ENCODE data around the gene VDR. TPM values are rescaled to one million over a fixed set of nuclear protein-coding genes. Genes with fewer than 3 reads are reported as not detected.

VDR gene
- polyA plus RNA-seq, 3 donors = 6.0 to 14.8 (median 12.8) TPM

DNA sequence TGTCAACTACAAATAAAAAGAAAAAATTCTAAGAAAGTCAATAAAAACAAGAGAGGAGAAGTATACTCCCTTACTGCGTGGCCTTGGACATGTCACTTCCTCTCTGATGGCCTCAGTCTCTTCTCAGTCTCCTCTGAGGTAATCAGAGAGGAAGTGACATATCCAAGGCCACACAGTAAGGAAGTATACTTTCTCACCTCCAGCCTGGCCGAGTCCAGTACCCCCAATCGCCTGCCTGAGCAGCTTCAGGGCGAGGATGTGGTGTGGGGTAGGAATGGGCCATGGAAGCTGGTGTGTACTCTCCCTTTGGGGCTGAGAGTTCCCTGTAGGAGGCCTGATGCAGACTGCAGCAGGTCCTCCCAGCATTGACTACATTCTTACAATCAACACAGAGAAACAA is 15.8 kb downstream of the VDR start:
- Mint-ChIP-seq H3K4me3 (peak overlapping the region; percentile 16 to 35), H3K4me1 (peaks cover 47% of the 10 kb centered on the region), H3K27ac (peak overlapping the region; percentile 95 to 97 (median 96)), H3K36me3 (peaks cover 54 to 59% of the 10 kb centered on the region in 2 donors), H3K27me3 (ENCODE audit: low read depth in 3 of 3) (peaks cover 0 to 4% (median 1%) of the 10 kb centered on the region in 3 donors), H3K9me3 (peaks cover 0 to 3% (median 0%) of the 10 kb centered on the region in 7 donors)
- H3K27me3 ChIP-seq (ENCODE audit: control insufficient read depth in 2 of 2, insufficient read depth in 2 of 2, low read length in 2 of 2) = no peaks in the 10 kb centered on the region
- H3K9ac ChIP-seq (ENCODE audit: insufficient read depth, low read length, poor library complexity, severe bottlenecking) = peak overlapping the region; percentile 30
- no peaks in the 10 kb centered on the region for H3K9me3 ChIP-seq (replicated peaks in 1 of 2; ENCODE audit: control insufficient read depth in 1 of 2, insufficient read depth in 1 of 2, low read length in 2 of 2)
- peaks cover 7 to 37% of the 10 kb centered on the region in 2 donors for H3K36me3 ChIP-seq (replicated peaks in 1 of 2; ENCODE audit: control insufficient read depth in 1 of 2, insufficient read depth in 2 of 2, low read length in 2 of 2)
- peaks cover 11% of the 10 kb centered on the region for H4K20me1 ChIP-seq (ENCODE audit: insufficient read depth, low read length)
- H2AFZ ChIP-seq (ENCODE audit: insufficient read depth, low read depth, low read length, poor library complexity, severe bottlenecking) = peak overlapping the region; percentile 52
- H3K27ac ChIP-seq (ENCODE audit: low read depth in 1 of 2, low read length in 2 of 2) = peak overlapping the region; percentile 82 to 92
- DNase-seq = peak; percentile 86 to 95 (median 94)
- H3K4me2 ChIP-seq (replicated peaks; ENCODE audit: extremely low read depth, low read length, poor library complexity, severe bottlenecking) = peak overlapping the region; percentile 23
- WGBS (ENCODE audit: insufficient coverage) = no CpG with 5 or more reads among the region's 4 CpGs
- peaks cover 38 to 50% of the 10 kb centered on the region in 2 donors for H3K4me1 ChIP-seq (ENCODE audit: control insufficient read depth in 1 of 2, insufficient read depth in 2 of 2, low read length in 2 of 2)
- intact Hi-C loops (cut with micrococcal nuclease) = no loop called here
- TF ChIP-seq, protein P1, sequence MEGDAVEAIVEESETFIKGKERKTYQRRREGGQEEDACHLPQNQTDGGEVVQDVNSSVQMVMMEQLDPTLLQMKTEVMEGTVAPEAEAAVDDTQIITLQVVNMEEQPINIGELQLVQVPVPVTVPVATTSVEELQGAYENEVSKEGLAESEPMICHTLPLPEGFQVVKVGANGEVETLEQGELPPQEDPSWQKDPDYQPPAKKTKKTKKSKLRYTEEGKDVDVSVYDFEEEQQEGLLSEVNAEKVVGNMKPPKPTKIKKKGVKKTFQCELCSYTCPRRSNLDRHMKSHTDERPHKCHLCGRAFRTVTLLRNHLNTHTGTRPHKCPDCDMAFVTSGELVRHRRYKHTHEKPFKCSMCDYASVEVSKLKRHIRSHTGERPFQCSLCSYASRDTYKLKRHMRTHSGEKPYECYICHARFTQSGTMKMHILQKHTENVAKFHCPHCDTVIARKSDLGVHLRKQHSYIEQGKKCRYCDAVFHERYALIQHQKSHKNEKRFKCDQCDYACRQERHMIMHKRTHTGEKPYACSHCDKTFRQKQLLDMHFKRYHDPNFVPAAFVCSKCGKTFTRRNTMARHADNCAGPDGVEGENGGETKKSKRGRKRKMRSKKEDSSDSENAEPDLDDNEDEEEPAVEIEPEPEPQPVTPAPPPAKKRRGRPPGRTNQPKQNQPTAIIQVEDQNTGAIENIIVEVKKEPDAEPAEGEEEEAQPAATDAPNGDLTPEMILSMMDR (IDR thresholded peaks at IDR 0.05) = no peak
- peaks cover 75% of the 10 kb centered on the region for H3K79me2 ChIP-seq (ENCODE audit: insufficient read depth, low read length)
- no peak overlapping the region for H3K4me3 ChIP-seq (replicated peaks in 1 of 3; ENCODE audit: low read depth in 2 of 3, low read length in 3 of 3)

DNA sequence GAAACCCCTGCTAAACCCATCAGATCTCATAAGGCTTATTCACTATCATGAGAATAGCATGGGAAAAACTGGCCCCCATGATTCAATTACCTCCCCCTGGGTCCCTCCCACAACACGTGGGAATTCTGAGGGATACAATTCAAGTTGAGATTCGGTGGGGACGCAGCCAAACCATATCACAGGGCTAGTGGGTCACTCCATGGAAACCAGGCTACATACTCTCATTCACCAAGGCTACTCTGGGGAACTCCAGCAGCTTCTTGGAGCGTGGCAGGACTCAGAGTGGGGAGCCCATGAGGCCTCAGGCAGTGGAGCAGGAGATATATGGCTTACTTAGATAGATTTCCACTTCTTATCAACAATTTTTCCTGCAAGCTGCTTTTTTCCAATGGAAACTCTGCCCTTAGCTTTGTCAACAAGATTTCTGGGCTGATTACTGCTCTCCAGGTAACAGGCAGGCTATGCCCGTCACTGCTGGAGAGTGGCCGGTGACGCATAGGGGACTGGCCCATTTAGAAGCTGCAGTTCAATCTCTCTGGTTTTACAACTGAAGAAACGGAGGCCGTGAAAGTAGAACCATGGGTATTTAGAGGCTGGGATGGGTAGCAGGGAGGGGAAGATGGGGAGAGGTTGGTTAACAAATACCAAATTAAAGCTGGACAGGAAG is 16.5 kb downstream of the VDR start:
- H3K36me3 ChIP-seq (replicated peaks in 1 of 2; ENCODE audit: control insufficient read depth in 1 of 2, insufficient read depth in 2 of 2, low read length in 2 of 2) = peaks cover 7 to 33% of the 10 kb centered on the region in 2 donors
- peak overlapping the region; percentile 43 to 92 for H3K27ac ChIP-seq (ENCODE audit: low read depth in 1 of 2, low read length in 2 of 2)
- peaks cover 67% of the 10 kb centered on the region for H3K79me2 ChIP-seq (ENCODE audit: insufficient read depth, low read length)
- no peak overlapping the region for H3K9ac ChIP-seq (ENCODE audit: insufficient read depth, low read length, poor library complexity, severe bottlenecking)
- TF ChIP-seq, protein P1 (IDR thresholded peaks at IDR 0.05) = no peak
- H3K4me3 ChIP-seq (replicated peaks in 1 of 3; ENCODE audit: low read depth in 2 of 3, low read length in 3 of 3) = no peak overlapping the region
- Mint-ChIP-seq H3K9me3 (peaks cover 0 to 3% (median 0%) of the 10 kb centered on the region in 7 donors), H3K27ac (peak overlapping the region; percentile 94 to 97 (median 96)), H3K4me1 (peaks cover 45% of the 10 kb centered on the region), H3K4me3 (no peak overlapping the region), H3K36me3 (peaks cover 52 to 60% of the 10 kb centered on the region in 2 donors), H3K27me3 (ENCODE audit: low read depth in 3 of 3) (peaks cover 1 to 4% (median 4%) of the 10 kb centered on the region in 3 donors)
- no peak overlapping the region for H2AFZ ChIP-seq (ENCODE audit: insufficient read depth, low read depth, low read length, poor library complexity, severe bottlenecking)
- H4K20me1 ChIP-seq (ENCODE audit: insufficient read depth, low read length) = peaks cover 18% of the 10 kb centered on the region
- H3K4me1 ChIP-seq (ENCODE audit: control insufficient read depth in 1 of 2, insufficient read depth in 2 of 2, low read length in 2 of 2) = peaks cover 40 to 52% of the 10 kb centered on the region in 2 donors
- no peaks in the 10 kb centered on the region for H3K27me3 ChIP-seq (ENCODE audit: control insufficient read depth in 2 of 2, insufficient read depth in 2 of 2, low read length in 2 of 2)
- no peak overlapping the region for H3K4me2 ChIP-seq (replicated peaks; ENCODE audit: extremely low read depth, low read length, poor library complexity, severe bottlenecking)
- WGBS (ENCODE audit: insufficient coverage) = 95% methylated on average over 7 of the region's 9 CpGs
- intact Hi-C loops (cut with micrococcal nuclease) = no loop called here
- no peaks in the 10 kb centered on the region for H3K9me3 ChIP-seq (replicated peaks in 1 of 2; ENCODE audit: control insufficient read depth in 1 of 2, insufficient read depth in 1 of 2, low read length in 2 of 2)
- no peak for DNase-seq
